ENCODE results near the gene FAM229A. TPM values are rescaled to one million over a fixed set of nuclear protein-coding genes. Genes with fewer than 3 reads are reported as not detected.

Gene FAM229A
- polyA plus RNA-seq, 3 donors: 19.9 TPM; not detected in 2

- intact Hi-C loops (cut with micrococcal nuclease): loop anchor here (2.0 to 10.0 kb wide), 3 partner anchors 37 to 157 kb away; no protein-coding TSS in a partner anchor
- H3K4me2 ChIP-seq (replicated peaks; ENCODE audit: extremely low read depth, low read length, poor library complexity, severe bottlenecking): no peak overlapping the region
- peak; percentile 44 for TF ChIP-seq CTCF (IDR thresholded peaks at IDR 0.05)
- H3K36me3 Mint-ChIP-seq: peaks cover 78 to 89% of the 10 kb centered on the region in 2 donors
- H3K27me3 Mint-ChIP-seq (ENCODE audit: low read depth in 3 of 3): peaks cover 0 to 3% (median 1%) of the 10 kb centered on the region in 3 donors
- DNase-seq: peak; percentile 44 to 62 (median 54)
- no peaks in the 10 kb centered on the region for H3K27me3 ChIP-seq (ENCODE audit: control insufficient read depth in 2 of 2, insufficient read depth in 2 of 2, low read length in 2 of 2)
- H3K79me2 ChIP-seq (ENCODE audit: insufficient read depth, low read length): no peaks in the 10 kb centered on the region
- peaks cover 3% of the 10 kb centered on the region for H3K4me1 Mint-ChIP-seq
- H4K20me1 ChIP-seq (ENCODE audit: insufficient read depth, low read length): peaks cover 16% of the 10 kb centered on the region
- no peaks in the 10 kb centered on the region for H3K9me3 ChIP-seq (replicated peaks in 1 of 2; ENCODE audit: control insufficient read depth in 1 of 2, insufficient read depth in 1 of 2, low read length in 2 of 2)
- H3K27ac Mint-ChIP-seq: peak overlapping the region in 2 of 7 donors; percentile 5 to 33
- WGBS (ENCODE audit: insufficient coverage): 33% methylated on average over 3 of the region's 5 CpGs
- H3K36me3 ChIP-seq (replicated peaks in 1 of 2; ENCODE audit: control insufficient read depth in 1 of 2, insufficient read depth in 2 of 2, low read length in 2 of 2): peaks cover 64 to 90% of the 10 kb centered on the region in 2 donors
- no peak overlapping the region for H2AFZ ChIP-seq (ENCODE audit: insufficient read depth, low read depth, low read length, poor library complexity, severe bottlenecking)
- no peak overlapping the region for H3K27ac ChIP-seq (ENCODE audit: low read depth in 1 of 2, low read length in 2 of 2)
- H3K9me3 Mint-ChIP-seq: no peaks in the 10 kb centered on the region
- no peak overlapping the region for H3K4me3 Mint-ChIP-seq
- no peak overlapping the region for H3K4me3 ChIP-seq (replicated peaks in 1 of 3; ENCODE audit: low read depth in 2 of 3, low read length in 3 of 3)
- no peaks in the 10 kb centered on the region for H3K4me1 ChIP-seq (ENCODE audit: control insufficient read depth in 1 of 2, insufficient read depth in 2 of 2, low read length in 2 of 2)
- no peak overlapping the region for H3K9ac ChIP-seq (ENCODE audit: insufficient read depth, low read length, poor library complexity, severe bottlenecking)
These were observed 10.0 kb upstream of the FAM229A start for GRCh38 chr1:32372149-32372756.

GRCh38 chr1:32367912-32368635, 5.8 kb upstream of the FAM229A start:
- no peak for TF ChIP-seq CTCF (IDR thresholded peaks at IDR 0.05)
- Histone ChIP-seq H3K9me3 (replicated peaks in 1 of 2; ENCODE audit: control insufficient read depth in 1 of 2, insufficient read depth in 1 of 2, low read length in 2 of 2) (no peaks in the 10 kb centered on the region), H3K4me3 (replicated peaks in 1 of 3; ENCODE audit: low read depth in 2 of 3, low read length in 3 of 3) (no peak overlapping the region), H3K4me1 (ENCODE audit: control insufficient read depth in 1 of 2, insufficient read depth in 2 of 2, low read length in 2 of 2) (no peaks in the 10 kb centered on the region), H3K27me3 (ENCODE audit: control insufficient read depth in 2 of 2, insufficient read depth in 2 of 2, low read length in 2 of 2) (peaks cover 0 to under 1% of the 10 kb centered on the region in 2 donors), H3K27ac (ENCODE audit: low read depth in 1 of 2, low read length in 2 of 2) (no peak overlapping the region), H3K9ac (ENCODE audit: insufficient read depth, low read length, poor library complexity, severe bottlenecking) (no peak overlapping the region), H3K4me2 (replicated peaks; ENCODE audit: extremely low read depth, low read length, poor library complexity, severe bottlenecking) (no peak overlapping the region), H4K20me1 (ENCODE audit: insufficient read depth, low read length) (peaks cover 21% of the 10 kb centered on the region), H2AFZ (ENCODE audit: insufficient read depth, low read depth, low read length, poor library complexity, severe bottlenecking) (no peak overlapping the region), H3K36me3 (replicated peaks in 1 of 2; ENCODE audit: control insufficient read depth in 1 of 2, insufficient read depth in 2 of 2, low read length in 2 of 2) (peaks cover 62 to 87% of the 10 kb centered on the region in 2 donors), H3K79me2 (ENCODE audit: insufficient read depth, low read length) (no peaks in the 10 kb centered on the region)
- Mint-ChIP-seq H3K4me1 (peaks cover 3% of the 10 kb centered on the region), H3K36me3 (peaks cover 76 to 89% of the 10 kb centered on the region in 2 donors), H3K27ac (no peak overlapping the region), H3K27me3 (ENCODE audit: low read depth in 3 of 3) (peaks cover 1 to 3% (median 2%) of the 10 kb centered on the region in 3 donors), H3K4me3 (no peak overlapping the region), H3K9me3 (no peaks in the 10 kb centered on the region)
- intact Hi-C loops (cut with micrococcal nuclease): no loop called here
- 100% methylated on average over 3 of the region's 7 CpGs for WGBS (ENCODE audit: insufficient coverage)
- no peak for DNase-seq

Data from CD14-positive monocyte (primary cell).